Fibroblast of mammary gland (primary cell): Measurements from ENCODE around the gene ZNF730.
A peak's percentile ranks its signal among the peaks of the same experiment; 100 is the strongest.
"Not testable (repeated sequence)": the region's sequence is repeated elsewhere in the genome, so short reads cannot be mapped to it uniquely, and the experiment has no call there.

ENCODE experiments used
- DNase-seq: peaks from one replicate; pipeline ENCODE4 v3.0.0-alpha.2; 2010; ENCODE audit warnings: low read depth
- H3K4me3 ChIP-seq: 2 replicates; pipeline ENCODE4 v1.5.1; 2011; ENCODE audit warnings: low read depth, mild to moderate bottlenecking, low read length, moderate library complexity; ENCODE audit not compliant: control insufficient read depth
- CTCF ChIP-seq: conservative IDR thresholded peaks from 2 replicates; pipeline ENCODE4 v1.5.1; 2011; ENCODE audit warnings: low read depth, low read length, inconsistent platforms; ENCODE audit not compliant: control insufficient read depth, insufficient read depth

The ZNF730 gene

GRCh38 chr19:23095418-23095817 is 21.4 kb upstream of the ZNF730 start:
- no peak overlapping the region for H3K4me3 ChIP-seq
- DNase-seq = peak; percentile 7
- no peak for TF ChIP-seq CTCF

GRCh38 chr19:23098286-23098685 is 18.5 kb upstream of the ZNF730 start:
- no peak for TF ChIP-seq CTCF
- no peak for DNase-seq
- no peak overlapping the region for H3K4me3 ChIP-seq

GRCh38 chr19:23098988-23099387 is 17.8 kb upstream of the ZNF730 start:
- no peak for DNase-seq
- H3K4me3 ChIP-seq = no peak overlapping the region

GRCh38 chr19:23099966-23100365 is 16.9 kb upstream of the ZNF730 start:
- TF ChIP-seq CTCF = no peak
- H3K4me3 ChIP-seq = no peak overlapping the region
- no peak for DNase-seq

More at GRCh38 chr19:23098988-23099387, 17.8 kb upstream of the ZNF730 start:
- TF ChIP-seq CTCF = no peak

- no peak for TF ChIP-seq CTCF
- no peak overlapping the region for H3K4me3 ChIP-seq
- DNase-seq = no peak
Observed at GRCh38 chr19:23101241-23101640, 15.6 kb upstream of the ZNF730 start.

GRCh38 chr19:23118400-23118799 is 1.6 kb downstream of the ZNF730 start:
- H3K4me3 ChIP-seq = no peak overlapping the region
- TF ChIP-seq CTCF = no peak
- no peak for DNase-seq

GRCh38 chr19:23134211-23134610 is 17.4 kb downstream of the ZNF730 start:
- DNase-seq, H3K4me3 ChIP-seq: not testable (repeated sequence)
